ENCODE measurements around the gene CCNK.
A peak's percentile ranks its signal among the peaks of the same experiment; 100 is the strongest.

The CCNK gene

DNA sequence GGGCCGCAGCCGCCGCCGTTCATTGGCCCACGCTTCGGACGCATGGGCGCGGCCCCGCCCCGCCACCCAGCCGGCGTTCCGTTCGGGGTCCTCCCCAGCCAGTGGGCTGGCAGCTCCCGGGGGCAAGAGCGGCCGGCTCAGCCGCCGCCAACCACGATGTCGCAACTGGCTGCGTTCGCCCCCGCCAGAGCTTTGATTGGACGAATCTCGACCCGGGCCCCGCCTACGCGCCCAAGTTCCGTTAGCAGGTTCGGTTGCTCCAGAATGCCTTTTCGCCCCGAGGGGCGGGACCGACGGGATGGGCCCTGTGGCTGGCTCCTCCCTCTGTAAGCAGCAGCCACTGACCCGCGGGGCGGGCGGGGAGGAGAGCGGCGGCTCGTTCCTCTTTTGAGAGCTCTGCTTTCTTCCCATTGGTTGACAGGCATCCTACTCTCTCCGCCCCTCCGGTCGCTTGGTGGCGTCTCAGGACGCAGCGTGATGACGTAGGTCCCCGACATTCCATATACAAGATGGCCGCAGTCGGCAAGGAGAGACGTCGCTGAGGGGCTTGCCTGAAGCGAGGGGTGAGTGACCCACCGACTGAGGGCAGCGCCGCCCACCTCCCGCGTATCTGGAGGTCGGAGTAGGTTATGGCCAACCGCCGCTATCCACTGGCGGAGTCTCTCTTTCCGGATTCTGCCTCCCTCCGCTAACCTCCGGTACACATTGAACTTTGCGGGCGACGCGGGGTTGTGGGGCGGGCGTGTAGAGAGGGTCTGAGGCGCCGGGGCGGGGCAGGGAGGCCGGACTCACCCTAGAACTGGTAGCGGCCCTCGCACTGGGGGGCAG is at the start of gene CCNK:
Gene CCNK, plus strand, starts transcription at position 493 of the 828 bp plus-strand sequence. CDS start 11,269 bp downstream, outside the sequence.
- DNase-seq (ENCODE audit: low read depth): peak; percentile 96

DNA sequence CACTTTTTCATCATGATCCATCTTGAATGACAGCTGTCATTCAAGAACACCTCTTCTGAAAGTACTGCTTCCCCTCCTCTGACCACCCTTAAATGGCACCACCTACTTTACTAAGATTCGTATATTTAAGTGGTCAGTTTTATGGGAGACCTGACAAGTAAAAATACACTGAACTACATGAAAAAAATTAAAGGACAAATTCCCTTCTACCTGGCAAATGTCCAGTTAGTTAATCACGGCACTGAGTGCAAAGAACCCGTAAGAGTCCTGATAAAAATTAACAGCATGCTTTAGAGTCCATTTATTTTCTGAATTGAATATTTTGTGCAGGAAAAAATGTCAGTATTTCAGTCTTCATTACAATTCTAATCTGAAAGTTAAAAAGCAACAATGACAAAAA is 49.2 kb upstream of the CCNK start:
- no peak for DNase-seq (ENCODE audit: low read depth)

DNA sequence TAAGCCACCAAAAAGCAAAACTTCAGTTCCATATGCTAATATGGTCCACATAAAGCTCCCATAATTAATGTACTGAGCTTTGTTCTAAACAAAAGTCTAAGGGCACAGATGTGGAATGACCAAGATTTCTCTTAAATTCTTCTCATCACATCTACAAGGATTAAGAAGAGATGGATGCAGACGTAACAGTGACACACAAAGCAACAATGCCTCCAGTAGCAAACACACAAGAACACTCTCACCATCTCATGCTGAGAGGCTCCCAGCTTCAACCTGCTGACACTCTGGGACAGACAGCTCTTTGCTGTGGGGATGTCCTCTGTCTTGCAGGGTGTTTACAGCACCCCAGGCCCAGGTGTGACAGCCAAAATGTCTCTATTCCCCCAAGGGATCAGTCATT is 48.7 kb upstream of the CCNK start:
- no peak for DNase-seq (ENCODE audit: low read depth)

DNA sequence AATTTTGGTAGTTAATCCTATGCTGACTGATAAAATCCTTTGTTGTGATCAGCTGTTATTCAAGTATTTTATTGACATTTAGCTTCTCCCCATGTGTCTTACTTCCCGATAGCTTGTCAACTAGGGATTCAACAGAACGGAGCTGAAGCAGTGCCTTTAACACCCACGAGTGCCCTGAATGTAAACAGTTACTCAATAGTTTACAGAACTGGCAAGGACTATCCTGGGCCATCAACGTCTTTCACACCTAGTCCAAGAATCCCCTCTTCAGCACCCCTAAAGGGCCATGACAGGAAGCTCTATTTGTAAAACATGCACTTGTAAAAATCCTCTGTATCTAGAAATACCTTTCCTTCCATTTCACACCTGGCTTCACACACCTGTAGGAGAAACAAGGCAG is 45.9 kb upstream of the CCNK start:
- DNase-seq (ENCODE audit: low read depth): no peak

DNA sequence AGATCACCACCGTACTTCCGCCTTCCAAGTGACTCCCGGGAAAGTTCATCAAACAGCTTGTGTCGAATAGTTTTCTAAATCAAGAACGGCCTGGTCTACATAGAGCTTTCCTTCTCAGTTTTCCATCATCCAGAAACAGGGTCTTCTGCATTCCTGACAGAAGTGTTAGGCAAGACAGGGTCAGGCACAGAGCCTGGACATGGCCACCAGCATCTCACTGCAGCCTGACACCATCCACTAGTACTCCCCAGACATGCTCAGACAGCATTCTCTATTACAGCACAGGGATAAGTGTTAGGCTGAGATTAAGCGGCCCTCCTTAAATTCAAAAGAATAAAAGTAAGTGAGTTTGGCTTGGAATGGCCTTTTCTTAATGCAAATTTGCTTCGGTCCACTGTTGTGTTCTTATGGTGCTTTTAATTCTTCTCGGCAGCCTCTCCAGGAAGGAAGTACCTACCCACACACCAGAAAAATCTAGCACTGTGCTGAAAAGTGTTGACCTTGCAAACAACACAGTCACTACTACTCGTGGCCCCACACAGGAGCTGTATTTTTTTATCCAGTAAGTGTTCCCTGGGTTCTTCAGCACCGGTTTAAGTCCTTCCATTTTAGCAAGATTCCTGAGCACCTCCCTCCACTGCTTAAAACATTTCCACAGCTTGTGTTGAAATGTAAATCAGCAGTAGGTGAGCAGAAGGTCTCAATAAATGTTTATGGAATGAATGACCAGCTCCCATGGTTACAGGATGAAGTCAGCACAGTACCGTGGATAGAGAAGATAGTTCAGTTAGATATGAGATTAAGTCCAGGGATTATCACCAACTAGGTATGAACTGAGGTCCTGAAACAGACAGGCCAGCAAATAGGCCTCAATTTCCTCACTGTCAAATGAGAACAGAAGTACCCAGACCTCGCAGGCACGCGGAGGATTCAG is 44.7 kb upstream of the CCNK start:
- no peak for DNase-seq (ENCODE audit: low read depth)

DNA sequence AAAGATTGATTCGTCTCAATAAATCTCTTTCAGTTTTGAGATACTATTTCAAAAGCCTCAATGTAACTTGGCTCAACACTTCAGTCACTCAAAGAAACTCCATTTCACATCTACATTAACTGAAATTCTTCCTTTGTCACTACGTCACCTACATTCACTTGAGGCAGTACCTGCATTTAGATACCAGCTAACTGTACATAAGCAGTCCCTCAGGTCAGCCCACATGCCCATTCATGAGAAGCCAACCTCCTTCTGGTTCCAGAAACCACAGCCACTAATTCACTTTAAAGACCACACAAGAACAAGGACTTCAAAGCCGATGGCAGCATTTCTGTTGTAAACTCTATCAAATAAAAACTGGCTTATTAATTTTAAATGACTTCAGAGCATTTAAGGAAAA is 43.5 kb upstream of the CCNK start:
- no peak for DNase-seq (ENCODE audit: low read depth)

DNA sequence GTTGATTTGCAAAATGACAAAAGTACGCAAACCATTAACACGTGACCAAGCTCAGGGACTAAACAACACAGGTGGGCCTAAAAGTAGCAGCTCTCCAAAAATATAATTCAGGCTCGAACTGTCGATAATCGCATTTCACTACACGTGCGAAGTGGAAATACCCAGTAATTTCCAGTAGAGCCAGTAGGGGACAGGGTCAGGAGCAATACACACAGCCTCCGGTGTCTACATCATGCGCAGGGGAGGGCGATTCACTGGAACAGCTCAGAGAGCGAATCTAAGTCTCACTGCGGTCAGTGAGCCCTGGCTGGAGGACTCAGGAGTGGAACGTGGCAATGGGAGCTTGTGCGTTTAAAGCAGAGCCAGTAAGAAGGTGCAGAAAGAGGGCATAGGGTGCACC is 40.9 kb upstream of the CCNK start:
- no peak for DNase-seq (ENCODE audit: low read depth)

DNA sequence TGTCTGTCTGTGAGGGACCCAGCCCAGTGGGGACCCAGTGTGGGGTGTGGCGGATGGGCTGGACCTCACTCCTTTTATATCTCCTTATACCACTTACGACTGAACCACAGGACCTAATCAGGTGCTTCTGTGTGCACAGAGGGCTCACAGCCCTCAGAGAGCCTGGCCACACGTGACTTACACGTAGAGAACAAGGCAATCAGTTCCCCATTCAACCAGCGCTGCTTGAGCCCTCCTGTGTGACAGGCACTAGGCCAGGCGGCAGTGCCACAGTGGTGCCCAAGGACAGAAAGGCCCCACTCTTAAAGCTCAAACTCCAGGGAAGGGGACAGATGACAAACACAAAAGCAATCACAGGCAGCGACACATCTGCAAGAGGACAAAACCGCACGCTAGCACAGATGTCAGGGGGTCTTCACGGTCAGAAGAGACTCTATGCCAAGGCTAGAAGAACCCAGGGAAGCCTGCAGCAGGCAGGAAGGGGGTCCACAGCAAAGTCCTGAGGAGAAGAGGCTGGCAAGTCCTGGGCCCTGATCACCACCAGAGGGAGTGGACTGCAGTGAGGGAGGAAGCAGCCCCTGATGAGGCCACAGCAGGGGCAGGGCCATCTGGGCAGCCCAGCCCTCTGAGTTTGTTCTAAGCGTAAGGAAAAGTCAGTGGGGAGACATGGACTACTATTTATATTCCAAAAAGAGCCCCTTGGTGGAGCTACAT is 39.9 kb upstream of the CCNK start:
- no peak for DNase-seq (ENCODE audit: low read depth)

DNA sequence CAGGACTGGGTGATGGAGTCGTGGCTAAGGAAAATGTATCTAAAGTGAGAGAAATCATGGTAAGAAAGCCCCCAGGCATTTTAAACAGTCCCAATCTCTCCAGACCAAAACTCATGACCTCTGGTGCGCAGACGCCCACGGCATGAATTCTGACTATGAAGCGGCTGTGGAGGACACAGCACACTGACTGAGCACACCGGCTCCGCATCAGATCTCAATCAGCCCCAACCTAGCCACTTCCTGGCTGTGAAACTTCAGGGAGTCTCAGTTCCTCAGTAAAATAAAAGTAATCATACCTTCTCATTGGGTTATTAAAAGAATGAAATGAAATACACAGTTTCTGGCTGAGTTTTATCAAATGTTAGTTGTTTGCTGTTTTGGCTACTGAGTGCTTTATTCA is 39.3 kb upstream of the CCNK start:
- no peak for DNase-seq (ENCODE audit: low read depth)

DNA sequence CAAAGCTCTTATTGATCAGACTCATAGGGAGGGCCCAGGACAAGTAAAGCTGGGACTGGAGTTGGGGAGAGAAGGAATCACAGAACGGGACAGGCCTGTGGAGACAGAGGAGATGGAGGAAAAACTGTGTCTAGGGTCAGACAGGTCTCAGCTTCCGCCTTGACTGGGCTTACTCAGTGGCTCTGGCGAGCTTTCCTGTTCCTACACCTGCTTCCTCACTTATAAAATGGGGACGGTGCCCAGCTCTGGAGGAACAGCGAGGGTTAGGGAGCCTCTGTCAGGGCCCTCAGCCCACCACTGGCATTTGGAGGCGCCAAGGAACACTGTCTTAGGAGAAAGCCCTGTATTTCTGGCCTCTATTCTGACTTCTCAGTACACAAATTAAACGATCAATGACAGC is 35.3 kb upstream of the CCNK start:
- DNase-seq (ENCODE audit: low read depth): no peak

DNA sequence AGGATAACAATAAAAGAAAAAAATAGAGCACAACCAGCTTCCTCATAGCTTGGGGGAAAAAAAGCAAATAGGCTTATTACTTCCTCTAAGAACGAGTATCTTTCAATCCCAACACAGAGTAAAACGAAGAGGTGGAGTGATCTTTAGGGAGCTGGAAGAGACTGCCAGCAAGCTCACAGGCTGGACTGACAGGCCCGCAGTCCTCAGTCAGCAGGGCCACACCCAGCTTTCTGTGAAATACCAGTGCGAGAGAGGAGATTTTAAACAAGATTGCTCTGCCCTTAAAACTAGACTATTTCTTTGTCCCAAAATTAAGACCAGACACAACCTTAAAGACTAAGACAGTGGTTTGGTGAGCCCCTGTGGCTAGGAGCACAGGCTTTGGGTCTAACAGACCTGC is 33.5 kb upstream of the CCNK start:
- DNase-seq (ENCODE audit: low read depth): no peak

DNA sequence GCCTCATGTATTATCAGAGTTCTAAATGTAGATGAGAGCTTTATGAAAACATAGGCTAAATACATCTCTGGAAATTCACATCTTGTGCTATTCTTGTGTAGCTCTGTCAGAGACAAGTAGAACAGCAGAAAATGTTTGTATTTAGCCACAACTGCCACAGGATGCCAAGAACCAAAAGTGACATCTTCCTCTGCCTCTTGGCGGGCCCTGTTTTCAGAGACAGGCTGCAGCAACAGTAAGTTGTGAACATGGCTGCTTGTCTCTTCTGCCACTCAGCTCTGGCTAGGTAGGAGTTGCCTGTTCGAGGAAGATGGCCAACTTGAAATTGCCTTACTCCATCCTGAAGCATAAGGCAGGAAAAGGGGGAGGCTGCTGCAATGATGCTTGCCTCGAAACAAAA is 30.9 kb upstream of the CCNK start:
- no peak for DNase-seq (ENCODE audit: low read depth)

DNA sequence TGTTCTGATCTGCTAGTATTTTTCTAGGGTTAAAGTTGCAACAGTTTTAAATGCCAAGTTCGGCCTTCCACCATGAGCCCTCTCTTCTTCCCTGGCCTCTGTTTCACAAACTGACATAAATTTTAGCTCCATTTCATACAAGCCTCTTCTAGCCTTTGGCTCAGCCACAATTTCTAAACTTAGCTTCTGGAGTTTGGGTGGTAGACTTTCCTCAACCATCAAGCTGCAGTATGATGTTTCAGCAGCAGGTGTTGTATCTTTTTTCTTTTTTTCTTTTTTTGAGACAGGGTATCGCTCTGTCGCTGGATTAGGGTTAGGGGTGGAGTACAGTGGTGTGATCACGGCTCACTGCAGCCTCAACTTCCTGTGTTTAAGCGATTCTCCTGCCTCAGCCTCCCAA is 30.0 kb upstream of the CCNK start:
- no peak for DNase-seq (ENCODE audit: low read depth)

DNA sequence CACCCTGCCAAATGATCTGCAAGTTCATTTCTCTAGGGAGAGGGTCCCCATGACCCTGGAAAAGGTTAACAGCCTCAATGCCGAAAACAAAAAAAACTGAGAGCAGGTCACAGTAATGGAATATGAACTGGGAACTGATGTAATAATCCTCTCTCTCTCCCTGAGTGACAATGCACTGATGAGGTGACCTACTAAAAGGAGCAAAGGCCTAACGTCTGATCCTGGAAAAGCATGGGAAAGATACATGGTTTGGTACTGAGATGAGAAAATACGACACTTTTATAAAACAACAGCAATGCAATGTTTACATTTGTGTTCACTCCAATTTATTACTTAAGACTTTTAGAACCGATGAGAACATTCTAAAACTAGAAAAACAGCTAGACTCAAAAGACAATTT is 28.2 kb upstream of the CCNK start:
- no peak for DNase-seq (ENCODE audit: low read depth)

DNA sequence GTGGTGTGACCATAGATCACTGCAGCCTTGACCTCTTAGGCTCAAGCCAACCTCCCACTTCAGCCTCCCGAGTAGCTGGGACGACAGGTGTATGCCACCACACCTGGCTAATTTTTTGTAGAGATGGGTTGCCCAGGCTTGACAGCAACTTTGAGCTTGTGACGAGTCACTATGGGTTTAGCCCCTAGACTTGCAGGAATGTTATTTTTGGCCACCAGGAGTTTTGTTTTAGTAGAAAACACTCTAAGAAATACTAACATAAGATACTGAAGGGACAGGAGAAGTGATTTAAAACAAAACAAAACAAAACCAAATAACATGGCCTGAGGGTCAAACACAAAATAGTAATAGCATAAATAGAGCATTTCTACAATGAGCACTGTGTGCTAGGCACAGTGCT is 27.0 kb upstream of the CCNK start:
- no peak for DNase-seq (ENCODE audit: low read depth)

DNA sequence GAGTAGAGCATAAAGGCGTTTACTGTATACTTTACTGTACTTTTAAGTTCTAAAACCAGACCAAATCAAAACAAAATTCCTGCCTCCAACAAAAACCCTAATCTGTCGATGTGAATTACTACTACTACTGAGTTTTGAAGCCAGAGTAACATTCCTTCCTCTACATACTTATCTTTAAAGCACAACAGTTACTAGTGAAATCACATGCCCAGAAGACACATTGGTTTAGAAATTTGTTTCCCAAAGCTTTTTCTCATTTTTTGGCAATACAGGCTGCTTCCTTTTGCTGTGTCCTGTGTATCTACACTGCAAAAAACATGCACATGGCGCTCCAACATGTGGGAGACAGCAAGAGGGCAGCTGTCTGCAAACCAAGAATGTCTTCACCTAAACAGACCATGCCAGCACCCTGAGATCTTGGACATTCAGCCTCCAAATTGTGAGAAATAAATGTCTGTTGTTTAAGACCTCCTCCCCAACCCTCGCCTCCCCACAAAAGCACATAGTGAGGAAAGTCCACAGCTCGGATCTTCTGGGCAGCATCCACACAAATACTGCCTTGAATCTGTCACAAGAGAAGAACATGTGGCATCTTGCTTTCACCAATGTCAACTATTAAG is 21.6 kb upstream of the CCNK start:
- no peak for DNase-seq (ENCODE audit: low read depth)

DNA sequence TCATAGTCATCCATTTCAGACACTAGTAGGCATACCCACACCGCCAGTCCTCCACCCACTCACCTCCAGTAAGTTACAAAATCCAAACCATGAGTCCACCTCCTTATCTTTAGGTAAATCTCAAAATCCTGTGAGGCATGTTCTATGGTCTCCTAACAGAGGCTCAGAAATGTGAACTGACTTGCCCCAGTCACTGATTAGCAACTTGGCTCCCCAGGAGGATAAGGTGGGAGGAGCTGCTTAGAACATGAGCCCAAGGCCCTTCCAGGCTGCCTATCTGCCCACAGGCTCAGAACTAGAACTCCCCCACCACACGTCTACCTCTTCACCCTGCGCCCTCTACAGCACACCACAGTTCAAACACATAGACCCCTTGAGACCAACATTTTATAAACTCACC is 20.4 kb upstream of the CCNK start:
- DNase-seq (ENCODE audit: low read depth): no peak

DNA sequence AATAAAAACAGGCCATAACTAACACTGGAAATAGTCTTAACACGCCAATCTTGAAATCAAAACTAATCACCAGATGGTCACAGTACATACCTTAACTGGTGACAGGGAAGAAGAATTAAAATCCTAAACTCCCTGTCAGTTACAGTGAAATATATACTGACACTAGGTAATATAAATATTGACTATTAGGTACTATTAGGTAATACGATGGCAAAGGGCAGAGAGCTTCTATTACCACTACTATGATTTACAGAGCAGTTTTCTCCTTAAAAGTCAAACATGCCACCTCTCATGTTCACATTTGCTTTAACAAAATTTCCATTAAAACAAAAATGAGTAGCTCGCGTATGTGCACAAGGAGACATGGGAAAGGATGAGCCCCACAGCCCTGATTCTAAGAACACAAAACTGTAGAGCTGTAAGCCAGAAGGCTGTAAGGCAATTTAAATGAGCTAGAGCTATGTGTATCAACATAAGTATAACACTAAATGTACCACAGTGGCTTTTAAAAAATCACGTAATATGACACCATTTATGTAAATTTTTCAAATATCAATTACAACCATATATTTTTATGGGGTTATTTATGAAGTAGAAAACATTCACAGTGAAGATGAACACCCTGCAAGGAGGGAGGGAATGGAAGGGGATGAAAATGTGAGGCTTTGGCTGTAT is 19.7 kb upstream of the CCNK start:
- DNase-seq (ENCODE audit: low read depth): no peak

DNA sequence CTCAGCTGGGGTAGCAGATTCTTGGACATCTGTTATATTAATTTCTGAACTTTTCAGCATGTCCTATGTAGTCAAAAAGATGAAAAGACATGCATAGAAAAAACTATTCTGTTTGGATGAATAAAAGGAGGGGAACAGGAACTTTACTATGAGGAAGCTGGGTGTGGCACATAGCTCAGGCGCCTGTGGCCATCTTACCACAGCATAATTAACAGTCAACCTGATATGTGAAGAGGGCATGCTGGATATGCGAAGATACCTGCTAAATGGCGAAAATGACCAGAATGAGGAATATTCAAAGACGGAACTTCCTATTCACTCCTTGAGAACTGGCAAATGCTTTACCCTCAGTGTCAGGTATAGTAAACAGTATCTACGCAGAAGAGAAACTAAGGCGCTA is 19.0 kb upstream of the CCNK start:
- no peak for DNase-seq (ENCODE audit: low read depth)

DNA sequence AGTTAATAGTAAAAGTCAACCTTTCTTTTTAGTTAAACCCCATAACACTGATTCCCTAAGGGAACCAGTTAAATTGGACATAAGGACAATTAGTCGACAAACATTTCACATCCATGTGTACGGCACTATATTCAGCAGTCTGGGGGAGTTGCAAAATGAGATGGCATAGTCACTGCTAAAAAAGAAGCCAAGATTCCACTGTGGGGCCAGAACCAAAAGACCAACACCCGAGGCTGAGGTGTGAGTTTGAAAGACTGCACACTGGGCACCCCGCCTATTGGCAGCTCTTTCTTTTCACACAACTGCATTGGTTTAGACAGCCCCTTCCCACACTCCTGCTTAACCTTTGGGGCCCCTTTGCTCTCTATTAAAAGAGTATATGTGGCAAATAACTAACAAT is 17.2 kb upstream of the CCNK start:
- DNase-seq (ENCODE audit: low read depth): no peak

DNA sequence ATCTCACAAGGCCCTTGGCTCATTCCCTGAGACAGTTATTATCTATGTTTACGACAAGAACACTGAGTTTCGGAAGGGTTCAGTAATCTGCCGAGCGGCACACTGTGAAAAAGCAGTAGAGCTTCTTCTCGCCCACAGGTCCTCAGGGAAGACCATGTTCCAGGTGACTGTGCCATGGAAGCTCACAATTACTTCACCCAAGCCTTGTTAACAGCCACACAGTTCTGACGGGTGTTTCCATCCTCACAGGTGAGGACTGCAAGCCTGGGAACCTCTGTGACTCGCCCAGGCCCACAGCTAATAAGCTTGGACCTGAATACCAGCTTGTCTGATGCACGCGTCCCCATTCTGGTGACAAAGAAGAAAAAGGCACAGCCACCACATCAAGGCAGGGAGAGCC is 15.9 kb upstream of the CCNK start:
- no peak for DNase-seq (ENCODE audit: low read depth)

DNA sequence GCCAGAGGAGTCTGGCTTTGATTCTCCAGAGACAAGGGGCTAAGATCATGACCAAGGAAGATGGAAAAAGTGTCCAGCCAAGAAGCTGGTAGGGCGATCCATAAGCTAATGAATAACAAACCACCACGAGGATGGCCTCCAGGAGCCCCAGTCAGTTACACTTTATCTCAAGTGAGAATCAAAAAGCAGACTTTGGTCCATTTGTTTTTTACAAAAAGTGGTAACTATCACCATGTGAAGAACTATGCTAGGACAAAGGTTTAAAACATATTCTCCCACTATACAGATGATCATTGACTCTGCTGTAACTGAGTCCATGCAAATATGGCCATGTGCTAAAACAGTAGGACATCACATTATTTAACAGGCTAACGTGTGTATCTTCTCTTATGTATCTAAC is 14.5 kb upstream of the CCNK start:
- no peak for DNase-seq (ENCODE audit: low read depth)

Measured in CMK (cell line).